A549 (cell line): ENCODE measurements around the gene ANO8.

Experiments used
- CEBPB ChIP-seq, 2 experiments: fragments of >200 bp in 1 of 2; sonication (Bioruptor Twin) in 1 of 2; formaldehyde crosslinking in 1 of 2; IDR thresholded peaks; 2 replicates each; pipeline ENCODE4 v1.6.1; 2012 to 2016
- CTCF ChIP-seq: fragments of >200 bp; sonication (Bioruptor Twin); formaldehyde crosslinking; IDR thresholded peaks from 3 replicates; pipeline ENCODE4 v1.5.1; 2016
- JUN ChIP-seq, 2 experiments: fragments of >200 bp; sonication (Bioruptor Twin); formaldehyde crosslinking; IDR thresholded peaks; 2 replicates in 1 of 2; 3 replicates in 1 of 2; pipeline ENCODE4 v1.6.1; 2016 to 2017
- MAFK ChIP-seq: fragments of 450-650 bp; IDR thresholded peaks from 2 replicates; pipeline ENCODE4 v1.6.1; 2014; ENCODE audit not compliant: partially characterized antibody
- POLR2A ChIP-seq: IDR thresholded peaks from 2 replicates; pipeline ENCODE4 v1.6.1; 2012; ENCODE audit warnings: mild to moderate bottlenecking, low read length
- RNF2 ChIP-seq: fragments of 200-600 bp; sonication (generic); IDR thresholded peaks from 2 replicates; pipeline ENCODE4 v1.6.1; 2016; ENCODE audit warnings: low read depth, mild to moderate bottlenecking, antibody characterized with exemption, moderate library complexity, borderline replicate concordance

- TF ChIP-seq JUN (IDR thresholded peaks at IDR 0.05) (peak in 1 of 2 experiments; percentile 30; a peak in 1 of 5 replicates), RNF2 (no peak), CTCF (no peak), POLR2A (no peak), MAFK (no peak), CEBPB (IDR thresholded peaks at IDR 0.05) (no peak)
These were observed 23.0 kb downstream of the ANO8 start for GRCh38 chr19:17311455-17312188.
